GM23248 (cell line): ENCODE measurements around the gene MPZL1. TPM values are rescaled to one million over a fixed set of nuclear protein-coding genes. Genes with fewer than 3 reads are reported as not detected.
"Not testable (repeated sequence)": the region's sequence is repeated elsewhere in the genome, so short reads cannot be mapped to it uniquely, and the experiment has no call there.

Experiments used
- DNase-seq: peaks from one replicate; pipeline ENCODE4 v3.0.0-alpha.2; 2015
- H2AFZ ChIP-seq: fragments of 200-600 bp; sonication (generic); 2 replicates; pipeline ENCODE4 v1.6.1; 2016; ENCODE audit warnings: antibody characterized with exemption
- H3F3A ChIP-seq: fragments of 200-600 bp; sonication (generic); 2 replicates; pipeline ENCODE4 v1.6.1; 2016; ENCODE audit warnings: mild to moderate bottlenecking, antibody characterized with exemption, mixed run types; ENCODE audit not compliant: insufficient read depth
- H3K27ac ChIP-seq: fragments of 200-600 bp; sonication (generic); 2 replicates; pipeline ENCODE4 v1.5.1; 2016; ENCODE audit warnings: mild to moderate bottlenecking
- H3K27me3 ChIP-seq: fragments of 200-600 bp; sonication (generic); replicated peaks from 2 replicates; pipeline ENCODE4 v1.6.1; 2016; ENCODE audit warnings: mild to moderate bottlenecking; ENCODE audit not compliant: insufficient read depth
- H3K36me3 ChIP-seq: fragments of 200-600 bp; sonication (generic); 2 replicates; pipeline ENCODE4 v1.6.1; 2016; ENCODE audit warnings: low read depth, mild to moderate bottlenecking
- H3K4me1 ChIP-seq: fragments of 200-600 bp; sonication (generic); 2 replicates; pipeline ENCODE4 v1.6.1; 2016; ENCODE audit warnings: mild to moderate bottlenecking; ENCODE audit not compliant: insufficient read depth
- H3K4me2 ChIP-seq: fragments of 200-600 bp; sonication (generic); one replicate; pipeline ENCODE4 v1.6.1; 2016; ENCODE audit warnings: mild to moderate bottlenecking; ENCODE audit not compliant: unreplicated experiment
- H3K4me3 ChIP-seq: fragments of 200-600 bp; sonication (generic); 2 replicates; pipeline ENCODE4 v1.5.1; 2016; ENCODE audit warnings: mild to moderate bottlenecking
- H3K79me2 ChIP-seq: fragments of 200-600 bp; sonication (generic); 2 replicates; pipeline ENCODE4 v1.6.1; 2016; ENCODE audit warnings: mild to moderate bottlenecking; ENCODE audit not compliant: insufficient read depth
- H3K9ac ChIP-seq: fragments of 200-600 bp; sonication (generic); 2 replicates; pipeline ENCODE4 v1.6.1; 2016; ENCODE audit warnings: mild to moderate bottlenecking
- H3K9me2 ChIP-seq: fragments of 200-600 bp; sonication (generic); 2 replicates; pipeline ENCODE4 v1.6.1; 2016; ENCODE audit warnings: mixed run types, mild to moderate bottlenecking, moderate library complexity; ENCODE audit not compliant: insufficient read depth
- H3K9me3 ChIP-seq: fragments of 200-600 bp; sonication (generic); one replicate; pipeline ENCODE4 v1.6.1; 2017; ENCODE audit warnings: low read depth
- H4K20me1 ChIP-seq: fragments of 200-600 bp; sonication (generic); 2 replicates; pipeline ENCODE4 v1.6.0; 2016; ENCODE audit not compliant: insufficient read depth
- EZH2 ChIP-seq: fragments of 200-600 bp; sonication (generic); IDR thresholded peaks from 2 replicates; pipeline ENCODE4 v1.6.1; 2018; ENCODE audit warnings: antibody characterized with exemption, mild to moderate bottlenecking; ENCODE audit not compliant: insufficient read depth, poor library complexity, severe bottlenecking
- EZH2phosphoT487 ChIP-seq: fragments of 200-600 bp; sonication (generic); IDR thresholded peaks from 2 replicates; pipeline ENCODE4 v1.6.1; 2018; ENCODE audit warnings: antibody characterized with exemption, moderate library complexity, mild to moderate bottlenecking, low read depth; ENCODE audit not compliant: insufficient read depth
- WGBS, 2 experiments: methylation state at CpG; one replicate each; pipeline ENCODE4 v1.1.6; 2015 to 2017; ENCODE audit warnings: low lambda C conversion rate in 2 of 2, low coverage in 1 of 2; ENCODE audit errors: missing lambda C conversion rate in 2 of 2; 5-methylcytosine and 5-hydroxymethylcytosine counted together
- in situ Hi-C: fragments of 300-500 bp; cut with MboI; formaldehyde crosslinking; loops from 2 replicates; pipeline ENCODE4 v1.15.0; 2020
- polyA plus RNA-seq: library from polyadenylated mRNA; unstranded; fragments of >200 nt; fragmentation: Nextera tagmentation; extraction: Ambion mirVana; gene quantifications from 2 replicates; pipeline ENCODE4 v1.2.1, GENCODE V29; 2016
- total RNA-seq: library from RNA; depleted of rRNA; stranded (reverse); fragments of >200 nt; shearing (Covaris generic); gene quantifications from 2 replicates; pipeline ENCODE4 v1.2.3, GENCODE V29; 2014

Gene MPZL1
- total and polyA plus RNA-seq, 2 experiments from 2014 or later, result 144 to 284 TPM

- Histone ChIP-seq H3K27me3 (no peaks in the 10 kb centered on the region), H3K9ac (0 out of 2 replicates have a peak overlapping the region, but pooled peaks have one; percentile 33), H3K9me2 (no peaks in the 10 kb centered on the region), H3K79me2 (no peaks in the 10 kb centered on the region), H4K20me1 (no peaks in the 10 kb centered on the region), H3K27ac (0 out of 2 replicates have a peak overlapping the region, but pooled peaks have one; percentile 2), H3K36me3 (no peaks in the 10 kb centered on the region), H3K4me2 (peak overlapping the region; percentile 4), H3K9me3 (no peaks in the 10 kb centered on the region), H3K4me3 (no peak overlapping the region), H3K4me1 (peaks cover 27% of the 10 kb centered on the region), H2AFZ (0 out of 2 replicates have a peak overlapping the region, but pooled peaks have one; percentile 26), H3F3A (peaks cover 41% of the 10 kb centered on the region)
- TF ChIP-seq EZH2, result no peak
- no peak for TF ChIP-seq EZH2phosphoT487
- WGBS, 2 experiments, result 1 to 8% methylated on average over 11 to 12 of the region's 12 CpGs
- DNase-seq, result peak; percentile 97
- in situ Hi-C loops, result no loop called here
Observed at GRCh38 chr1:167803358-167804207, 81.8 kb downstream of the MPZL1 start.

GRCh38 chr1:167805041-167805556 lies 83.3 kb downstream of the MPZL1 start:
- Histone ChIP-seq H3K4me3 (no peak overlapping the region), H3K4me1 (peaks cover 29% of the 10 kb centered on the region), H3K79me2 (no peaks in the 10 kb centered on the region), H3K36me3 (no peaks in the 10 kb centered on the region), H3F3A (peaks cover 42% of the 10 kb centered on the region), H3K4me2 (no peak overlapping the region), H4K20me1 (no peaks in the 10 kb centered on the region), H3K27me3 (no peaks in the 10 kb centered on the region), H3K27ac (no peak overlapping the region), H3K9ac (no peak overlapping the region), H2AFZ (no peak overlapping the region), H3K9me2 (no peaks in the 10 kb centered on the region), H3K9me3 (no peaks in the 10 kb centered on the region)
- DNase-seq, result no peak
- TF ChIP-seq EZH2 (no peak), EZH2phosphoT487 (no peak)
- WGBS, 2 experiments, result 74% methylated on average over 4 of the region's 4 CpGs
- in situ Hi-C loops, result no loop called here

- H3K9me2 ChIP-seq, H2AFZ ChIP-seq, in situ Hi-C loops, H3K9me3 ChIP-seq, H3K4me3 ChIP-seq, H3K36me3 ChIP-seq, H3K4me2 ChIP-seq, H3K27me3 ChIP-seq, H4K20me1 ChIP-seq, H3K9ac ChIP-seq, H3K27ac ChIP-seq, H3K79me2 ChIP-seq, DNase-seq: not testable (repeated sequence)
- Histone ChIP-seq H3F3A (peaks cover 42% of the 10 kb centered on the region), H3K4me1 (peaks cover 29% of the 10 kb centered on the region)
- WGBS, 2 experiments, result 94 to 100% methylated on average over 6 to 23 of the region's 23 CpGs
Observed at GRCh38 chr1:167806235-167806634, 84.5 kb downstream of the MPZL1 start.

- H3K9me2 ChIP-seq, H3K79me2 ChIP-seq, H3K9ac ChIP-seq, H4K20me1 ChIP-seq, in situ Hi-C loops, DNase-seq, H3K27ac ChIP-seq, H3K4me2 ChIP-seq, H3K27me3 ChIP-seq, H3K36me3 ChIP-seq, H3K9me3 ChIP-seq, H2AFZ ChIP-seq, H3K4me3 ChIP-seq: not testable (repeated sequence)
- Histone ChIP-seq H3K4me1 (peaks cover 29% of the 10 kb centered on the region), H3F3A (peaks cover 41% of the 10 kb centered on the region)
- WGBS, 2 experiments, result 97 to 98% methylated on average over 11 to 12 of the region's 12 CpGs
Observed at GRCh38 chr1:167806676-167807075, 84.9 kb downstream of the MPZL1 start.
